GM21737 (cell line): Measurements from ENCODE around the gene CENATAC.
A peak's percentile ranks its signal among the peaks of the same experiment; 100 is the strongest.
"Not testable (repeated sequence)": the region's sequence is repeated elsewhere in the genome, so short reads cannot be mapped to it uniquely, and the experiment has no call there.

Source experiments
- ATAC-seq: cut with Tn5 transposase; IDR thresholded peaks from one replicate; pipeline ENCODE4 v1.9.1; 2021; ENCODE audit warnings: mild to moderate bottlenecking, moderate library complexity; ENCODE audit not compliant: unreplicated experiment

Gene CENATAC

DNA sequence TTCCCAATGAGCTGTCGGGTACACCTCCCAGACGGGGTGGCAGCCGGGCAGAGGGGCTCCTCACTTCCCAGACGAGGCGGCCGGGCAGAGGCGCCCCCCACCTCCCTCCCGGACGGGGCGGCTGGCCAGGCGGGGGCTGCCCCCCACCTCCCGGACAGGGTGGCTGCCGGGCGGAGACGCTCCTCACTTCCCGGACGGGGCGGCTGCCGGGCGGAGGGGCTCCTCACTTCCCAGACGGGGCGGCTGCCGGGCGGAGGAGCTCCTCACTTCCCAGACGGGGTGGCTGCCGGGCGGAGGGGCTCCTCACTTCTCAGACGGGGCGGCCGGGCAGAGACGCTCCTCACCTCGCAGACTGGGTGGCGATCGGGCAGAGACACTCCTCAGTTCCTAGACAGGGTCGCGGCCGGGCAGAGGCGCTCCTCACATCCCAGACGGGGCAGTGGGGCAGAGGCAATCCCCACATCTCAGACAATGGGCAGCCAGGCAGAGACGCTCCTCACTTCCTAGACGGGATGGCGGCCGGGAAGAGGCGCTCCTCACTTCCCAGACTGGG lies 6.4 kb upstream of the CENATAC start:
- not testable (repeated sequence) for ATAC-seq

DNA sequence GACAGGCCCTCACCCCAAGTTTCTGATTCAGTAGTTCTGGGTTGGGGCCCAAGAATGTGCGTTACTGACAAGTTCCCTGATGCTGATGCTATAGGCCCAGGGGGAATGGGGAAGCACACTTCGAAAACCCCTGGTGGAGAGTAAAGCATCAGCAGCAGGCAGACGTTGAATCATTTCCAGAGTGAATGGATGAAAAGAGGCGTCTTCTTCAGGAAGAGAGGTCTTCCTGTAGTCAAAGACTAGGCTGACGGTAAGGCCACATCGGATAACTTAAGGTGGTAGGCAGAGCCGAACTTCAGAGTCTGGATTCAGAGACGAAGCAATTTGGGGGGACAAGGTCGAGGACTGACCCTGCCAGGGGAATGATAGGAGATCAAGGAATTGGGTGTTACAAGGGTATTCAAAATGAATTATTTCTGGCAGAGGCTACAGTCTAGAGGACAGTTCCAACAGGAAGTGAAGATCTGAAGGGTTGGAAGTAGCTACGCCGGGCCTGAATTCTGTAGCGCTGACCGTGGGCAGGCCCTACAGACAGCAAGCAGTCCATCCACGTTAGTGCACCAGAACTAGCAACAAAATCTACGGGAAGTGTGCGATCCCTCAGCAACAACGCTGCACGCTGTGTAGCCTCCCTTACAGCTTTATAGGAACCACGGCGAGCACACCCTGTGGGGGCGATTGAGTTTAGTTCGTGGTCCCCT lies 862 bp upstream of the CENATAC start:
- ATAC-seq = peak; percentile 24

DNA sequence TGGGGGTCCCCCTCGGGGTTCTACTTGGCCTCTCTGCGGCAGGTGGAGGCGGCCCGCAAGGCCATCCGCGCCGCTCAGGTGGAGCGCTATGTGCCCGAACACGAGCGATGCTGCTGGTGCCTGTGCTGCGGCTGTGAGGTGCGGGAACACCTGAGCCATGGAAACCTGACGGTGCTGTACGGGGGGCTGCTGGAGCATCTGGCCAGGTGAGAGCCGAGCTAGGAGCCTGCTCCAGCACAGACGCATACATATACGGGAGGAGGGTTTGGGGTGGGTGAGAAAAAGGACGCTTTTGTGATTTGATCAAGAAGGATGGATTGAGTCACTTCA lies 415 bp downstream of the CENATAC start:
- no peak for ATAC-seq

DNA sequence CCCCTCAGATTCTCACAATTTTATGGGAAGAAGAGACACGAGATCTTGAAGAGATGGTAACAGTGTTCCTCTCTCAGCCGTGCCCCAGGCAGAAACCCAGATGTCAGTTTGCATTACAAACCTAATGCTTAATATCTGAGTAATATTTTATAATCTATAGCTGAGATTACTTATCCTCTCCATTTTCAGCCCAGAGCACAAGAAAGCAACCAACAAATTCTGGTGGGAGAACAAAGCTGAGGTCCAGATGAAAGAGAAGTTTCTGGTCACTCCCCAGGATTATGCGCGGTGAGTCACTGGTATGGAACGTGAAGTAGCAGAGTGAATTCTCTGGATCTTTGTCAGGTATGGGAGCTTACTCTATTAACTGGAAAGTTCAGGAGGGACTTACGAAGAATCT lies 884 bp downstream of the CENATAC start:
- ATAC-seq = no peak

DNA sequence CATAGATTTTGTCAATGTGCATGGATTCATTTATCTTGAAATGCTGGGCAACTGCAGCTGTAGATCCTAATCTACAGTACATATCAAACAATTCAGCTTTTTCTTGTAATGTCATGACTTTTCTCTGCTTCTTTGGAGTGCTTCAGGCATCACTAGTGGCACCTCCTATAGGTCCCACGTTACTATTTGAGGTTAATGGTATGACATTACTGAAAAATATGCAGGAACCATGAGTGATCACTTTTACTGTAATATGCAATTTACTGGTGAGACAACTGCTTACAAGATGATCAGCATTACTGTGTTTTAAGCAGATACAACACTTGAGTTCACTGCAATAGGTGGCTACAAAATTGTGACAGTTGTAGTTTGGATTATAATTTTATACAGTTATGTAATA lies 3.0 kb downstream of the CENATAC start:
- no peak for ATAC-seq

DNA sequence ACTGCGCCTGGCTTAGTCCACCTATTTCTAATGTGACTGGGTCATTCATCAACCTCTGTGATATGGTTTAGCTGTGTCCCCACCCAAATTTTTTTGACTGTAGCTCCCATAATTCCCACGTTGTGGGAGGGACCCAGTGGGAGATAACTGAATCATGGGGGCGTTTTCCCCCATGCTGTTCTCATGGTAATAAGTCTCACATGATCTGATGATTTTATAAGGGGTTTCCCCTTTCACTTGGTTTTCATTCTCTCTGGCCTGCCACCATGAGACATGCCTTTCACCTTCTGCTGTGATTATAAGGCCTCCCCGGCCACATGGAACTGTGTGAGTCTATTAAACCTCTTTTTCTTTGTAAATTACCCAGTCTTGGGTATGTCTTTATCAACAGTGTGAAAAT lies 8.7 kb downstream of the CENATAC start:
- no peak for ATAC-seq

DNA sequence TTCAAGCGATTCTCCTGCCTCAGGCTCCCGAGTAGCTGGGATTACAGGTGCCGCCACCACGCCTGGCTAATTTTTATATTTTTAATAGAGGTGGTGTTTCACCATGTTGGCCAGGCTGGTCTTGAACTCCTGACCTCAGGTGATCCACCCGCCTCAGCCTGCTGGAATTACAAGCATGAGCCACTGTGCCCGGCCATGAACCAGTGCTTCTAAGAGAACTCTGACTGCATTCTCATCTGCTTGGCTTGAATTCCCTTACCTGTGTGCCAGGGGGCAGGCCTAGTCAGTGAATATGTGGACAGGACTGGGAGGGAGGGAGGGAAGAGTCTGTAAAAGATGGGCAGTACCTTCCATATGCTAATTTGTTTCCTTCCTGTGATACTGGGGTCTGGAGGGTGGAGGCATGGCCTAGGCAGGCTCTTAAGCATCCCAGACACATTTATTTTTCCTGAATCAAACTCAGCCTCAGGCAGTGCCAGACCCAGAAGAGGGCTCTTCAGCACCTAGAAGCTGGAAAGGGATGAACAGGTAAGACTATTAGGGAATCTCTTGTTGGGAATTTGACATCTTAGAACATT lies 13.6 kb downstream of the CENATAC start:
- no peak for ATAC-seq

DNA sequence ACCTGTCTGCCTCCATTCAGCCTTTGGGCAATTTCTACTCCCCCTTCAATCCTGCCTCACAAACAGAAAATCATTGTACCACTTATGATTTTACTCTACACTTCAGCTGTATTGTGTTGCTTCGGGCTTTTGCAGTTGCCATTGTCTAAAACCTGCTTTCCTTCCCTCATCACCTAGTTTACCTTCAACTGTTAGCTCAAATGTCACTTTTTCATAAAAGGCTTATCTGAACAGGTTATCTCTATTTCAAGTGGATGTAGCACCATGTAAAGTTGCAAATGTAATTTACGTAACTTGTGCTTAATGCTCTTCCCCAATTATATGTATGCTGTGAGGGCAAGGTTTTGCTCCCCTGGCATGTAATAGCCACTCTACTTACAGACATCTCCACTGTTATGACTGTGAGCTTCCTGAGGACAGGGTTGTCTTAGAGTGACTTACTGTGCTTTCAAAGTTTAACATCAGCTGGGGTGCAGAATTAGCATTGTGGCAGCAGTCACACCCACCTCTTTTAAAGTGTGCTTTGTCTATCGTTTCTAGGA lies 14.8 kb downstream of the CENATAC start:
- ATAC-seq = no peak

DNA sequence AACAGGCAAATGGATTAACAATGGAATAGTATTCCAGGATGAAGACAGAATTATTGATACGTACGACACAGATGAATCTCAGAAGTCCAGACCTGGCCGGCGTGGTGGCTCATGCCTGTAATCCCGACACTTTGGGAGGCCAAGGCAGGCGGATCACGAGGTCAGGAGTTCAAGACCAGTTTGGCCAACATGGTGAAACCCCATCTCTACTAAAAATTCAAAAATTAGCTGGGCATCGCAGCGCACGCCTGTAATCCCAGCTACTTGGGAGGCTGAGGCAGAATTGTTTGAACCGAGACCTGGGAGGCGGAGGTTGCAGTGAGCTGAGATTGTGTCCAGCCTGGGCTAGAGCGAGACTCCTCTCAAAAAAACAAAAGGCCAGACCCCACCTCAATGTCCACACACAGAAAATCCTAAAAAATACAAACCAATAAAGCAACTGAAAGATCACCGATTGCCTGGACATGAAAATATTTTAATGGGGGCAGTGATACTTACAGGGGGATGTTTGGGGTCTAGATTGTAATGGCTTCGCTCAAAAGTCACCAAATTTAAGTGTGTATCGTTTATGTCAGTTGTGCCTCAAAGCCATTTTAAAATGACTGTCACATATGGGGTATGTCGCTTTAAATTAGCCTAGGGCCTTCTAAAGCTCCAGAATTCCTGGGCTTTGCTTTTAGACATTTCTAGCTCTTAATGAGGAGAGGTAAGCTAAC lies 16.4 kb downstream of the CENATAC start:
- no peak for ATAC-seq

DNA sequence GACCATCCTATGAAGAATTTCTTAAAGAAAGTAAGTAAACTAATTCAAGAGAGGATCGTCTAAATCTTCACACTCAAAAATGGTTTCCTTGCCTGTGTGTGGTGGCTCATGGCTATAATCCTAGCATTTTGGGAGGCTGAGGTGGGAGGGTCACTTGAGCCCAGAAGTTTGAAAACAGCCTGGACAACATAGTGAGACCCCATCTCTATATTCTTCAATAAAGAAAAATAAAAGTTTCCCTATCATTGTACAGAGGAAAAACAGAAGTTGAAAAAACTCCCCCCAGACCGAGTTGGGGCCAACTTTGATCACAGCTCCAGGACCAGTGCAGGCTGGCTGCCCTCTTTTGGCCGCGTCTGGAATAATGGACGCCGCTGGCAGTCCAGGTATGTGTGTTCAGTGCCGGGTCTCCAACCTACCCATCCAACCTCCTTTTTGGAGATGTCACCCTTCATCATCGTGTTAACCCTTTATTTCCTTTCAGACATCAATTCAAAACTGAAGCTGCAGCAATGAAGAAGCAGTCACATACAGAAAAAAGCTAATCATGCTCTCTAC lies 17.2 kb downstream of the CENATAC start:
- no peak for ATAC-seq

DNA sequence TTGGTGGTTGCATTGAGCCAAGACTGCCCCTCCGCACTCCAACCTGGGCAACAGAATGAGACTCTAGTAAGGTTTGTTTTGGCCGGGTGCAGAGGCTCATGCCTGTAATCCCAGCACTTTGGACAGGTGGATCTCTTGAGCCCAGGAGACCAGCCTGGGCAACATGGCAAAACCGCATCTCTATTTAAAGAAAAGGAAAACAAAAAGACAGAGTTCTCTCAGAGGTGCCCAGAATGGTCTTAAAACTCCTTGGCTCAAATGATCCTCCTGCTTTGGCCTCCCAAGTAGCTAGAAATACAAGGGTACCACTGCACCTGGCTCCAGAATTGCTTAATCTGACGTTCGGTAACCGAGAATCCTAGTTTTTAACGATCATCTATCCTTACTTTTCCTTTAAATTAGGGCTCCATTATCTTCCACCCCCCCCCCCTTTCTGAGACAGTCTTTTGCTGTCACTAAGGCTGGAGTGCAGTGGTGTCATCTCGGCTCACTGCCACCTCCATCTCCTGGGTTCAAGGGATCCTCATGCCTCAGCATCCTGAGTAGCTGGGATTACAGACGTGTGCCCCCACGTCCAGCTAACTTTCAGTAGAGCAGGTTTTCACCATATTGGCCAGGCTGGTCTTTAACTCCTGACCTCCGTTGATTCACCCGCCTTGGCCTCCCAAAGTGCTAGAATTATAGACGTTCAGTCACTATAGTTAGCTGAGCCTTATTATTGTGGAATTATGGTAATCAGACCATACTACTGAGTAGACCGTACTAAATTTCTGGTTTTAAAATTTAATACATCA lies 18.5 kb downstream of the CENATAC start:
- no peak for ATAC-seq

DNA sequence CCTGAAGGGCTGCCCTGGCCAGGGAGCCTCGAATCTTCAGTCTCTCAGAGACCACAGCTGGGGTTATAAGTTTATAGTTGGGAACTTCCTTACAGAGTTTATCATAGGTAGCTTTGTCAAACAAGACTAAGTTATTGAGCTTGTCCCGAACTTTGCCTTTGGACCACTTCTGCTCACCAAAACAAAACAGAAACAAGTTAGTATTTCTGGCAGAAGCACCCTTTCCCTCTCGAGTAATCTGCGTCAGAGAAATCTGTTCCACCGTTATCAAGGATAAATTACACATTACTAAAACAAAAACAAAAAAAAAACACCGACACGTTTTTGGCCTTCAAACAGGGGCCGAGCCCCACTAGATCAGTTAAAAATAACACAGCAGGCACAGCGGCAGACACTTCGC lies 19.4 kb downstream of the CENATAC start:
- ATAC-seq = not testable (repeated sequence)

DNA sequence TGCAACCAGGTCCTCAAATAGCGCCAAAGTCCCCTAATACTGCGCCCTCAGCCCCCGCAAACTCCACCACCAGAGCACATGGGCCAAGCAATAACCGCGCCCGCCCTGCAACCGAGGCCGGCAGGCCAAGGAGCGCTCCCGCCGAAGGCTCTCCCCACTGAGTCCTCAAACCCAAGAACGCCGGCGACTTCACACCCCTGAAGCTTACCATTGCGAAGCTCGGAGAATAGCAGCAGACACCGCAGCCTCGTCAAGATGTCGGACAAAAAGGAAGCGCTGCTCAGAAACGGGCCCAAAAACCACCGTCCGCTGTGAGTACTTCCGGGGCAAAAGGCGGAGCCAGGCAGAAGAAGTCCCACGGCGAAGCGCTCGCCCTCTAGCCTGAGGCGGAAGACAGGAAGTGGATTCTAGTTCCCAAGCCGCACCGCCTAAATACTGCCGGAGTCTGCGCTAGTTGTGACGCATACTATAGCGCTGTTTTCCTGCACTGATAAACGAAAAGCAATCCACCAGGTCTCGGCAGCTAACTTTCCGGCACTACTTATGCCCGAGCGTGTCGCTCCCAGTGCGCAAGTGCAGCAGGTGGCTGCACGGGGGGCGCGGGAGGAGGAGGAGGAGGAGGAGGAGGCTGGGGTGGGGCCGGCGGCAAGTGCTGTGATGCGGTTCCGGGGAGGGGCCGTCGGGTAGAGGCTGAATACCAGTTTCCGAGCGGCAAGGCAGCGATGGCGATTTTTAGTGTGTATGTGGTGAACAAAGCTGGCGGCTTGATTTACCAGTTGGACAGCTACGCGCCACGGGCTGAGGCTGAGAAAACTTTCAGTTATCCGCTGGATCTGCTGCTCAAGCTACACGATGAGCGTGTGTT lies 20.4 kb downstream of the CENATAC start, which contains the start of the genes RPS25 and TRAPPC4:
RPS25 (minus strand) TSS at position 270 of the 865 bp plus-strand sequence; CDS start at position 211, 59 bp downstream.
TRAPPC4 (plus strand) TSS at position 693 of the 865 bp plus-strand sequence; CDS start at position 723, 30 bp downstream.
- peak; percentile 83 for ATAC-seq

DNA sequence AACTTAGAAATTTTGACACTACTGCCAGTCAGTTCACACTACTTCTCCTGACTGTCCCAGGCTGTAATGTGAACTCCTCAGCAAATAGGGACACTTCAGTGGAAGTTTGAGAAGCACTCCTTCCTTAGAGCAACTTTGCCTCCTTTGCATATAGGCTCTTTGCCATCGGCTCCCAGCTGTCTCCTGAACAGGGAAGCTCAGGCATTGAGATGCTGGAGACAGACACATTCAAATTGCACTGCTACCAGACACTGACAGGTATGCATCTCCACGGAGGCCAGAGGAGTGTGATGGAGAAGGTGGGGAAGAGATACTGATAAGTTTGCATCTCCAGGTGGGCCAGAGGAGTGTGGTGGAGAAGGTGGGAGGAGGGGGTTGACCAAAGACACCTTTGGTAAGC lies 22.1 kb downstream of the CENATAC start:
- no peak for ATAC-seq

DNA sequence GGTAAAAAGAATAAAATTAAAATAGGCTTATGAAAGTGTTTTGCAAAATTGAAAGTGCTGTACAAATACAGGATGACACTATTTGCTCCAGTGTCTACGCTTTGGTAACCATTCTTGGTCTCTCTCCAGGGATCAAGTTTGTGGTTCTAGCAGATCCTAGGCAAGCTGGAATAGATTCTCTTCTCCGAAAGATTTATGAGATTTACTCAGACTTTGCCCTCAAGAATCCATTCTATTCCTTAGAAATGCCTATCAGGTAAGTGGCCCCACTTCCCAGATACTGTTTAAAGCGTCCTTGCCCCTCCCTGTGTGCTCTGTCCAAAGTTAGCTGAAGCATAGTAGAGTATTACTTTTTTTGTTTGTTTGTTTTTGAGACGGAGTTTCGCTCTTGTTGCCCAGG lies 23.7 kb downstream of the CENATAC start:
- no peak for ATAC-seq

DNA sequence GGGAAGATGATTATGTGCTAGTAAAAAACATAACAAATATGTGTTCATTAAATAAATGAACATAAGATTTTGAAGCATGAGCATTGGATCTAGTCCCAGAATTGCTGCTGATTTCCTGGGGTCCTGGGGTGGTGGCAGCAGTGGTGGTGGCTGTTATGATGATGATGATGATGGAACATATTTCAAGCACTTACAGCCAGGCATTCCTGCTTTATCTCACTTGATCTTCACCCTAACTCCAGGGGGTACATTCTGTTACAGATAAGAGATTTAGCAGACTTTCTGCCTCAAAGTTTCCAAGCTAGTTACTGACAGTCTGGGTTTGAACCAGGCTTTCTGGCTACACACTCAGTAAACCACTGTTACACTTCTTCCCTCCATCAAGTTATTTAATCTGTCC lies 25.8 kb downstream of the CENATAC start:
- no peak for ATAC-seq

DNA sequence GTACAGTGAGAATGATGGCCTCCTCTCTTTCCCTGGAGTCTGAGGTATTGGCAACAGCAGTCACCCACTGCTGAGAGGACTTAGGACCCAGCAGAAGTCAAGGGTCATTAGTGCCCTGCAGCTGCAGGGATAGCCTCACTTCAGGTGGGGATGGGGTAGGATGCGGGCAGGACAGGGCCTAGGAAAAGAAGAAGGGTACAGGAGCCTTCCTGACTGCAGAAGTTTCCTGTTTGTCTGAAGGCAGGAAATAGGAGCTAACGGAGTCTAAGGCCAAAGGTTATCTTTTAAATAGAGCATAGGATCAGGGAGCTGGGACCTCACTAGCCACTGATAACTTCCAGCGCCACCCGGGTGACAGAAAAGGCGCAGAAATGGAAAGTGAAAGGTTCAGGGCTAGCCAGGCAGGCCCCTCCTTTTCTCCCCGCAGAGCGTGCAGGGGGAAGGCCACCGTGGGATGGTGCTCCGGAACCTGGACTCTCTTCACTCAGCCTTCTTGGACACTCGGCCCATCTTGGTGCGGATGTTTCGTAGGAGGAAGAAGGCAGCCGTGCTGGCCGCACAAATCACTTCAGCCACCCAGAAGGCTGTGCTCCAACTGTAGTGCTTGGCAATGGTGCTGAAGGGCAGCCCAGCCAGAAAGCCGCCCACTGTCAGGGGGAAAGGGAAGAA lies 26.6 kb downstream of the CENATAC start:
- no peak for ATAC-seq

DNA sequence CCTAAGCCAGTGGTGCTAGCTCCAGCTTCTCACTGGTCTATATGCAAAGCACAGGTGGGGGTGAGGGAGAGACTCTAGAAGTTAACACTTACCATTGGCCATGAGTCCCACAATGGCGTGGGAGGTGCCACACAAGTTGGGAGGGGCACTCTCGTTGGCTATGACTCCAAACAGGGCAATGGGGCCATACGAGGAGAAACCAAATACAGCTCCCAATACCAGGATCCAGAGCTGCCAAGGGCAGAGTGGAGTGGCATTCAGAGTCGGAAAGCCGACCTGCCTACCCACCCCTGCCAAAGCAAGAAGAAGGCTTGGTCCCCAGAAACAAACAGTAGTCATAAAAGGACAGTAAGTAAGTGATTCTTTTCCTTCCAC lies 27.1 kb downstream of the CENATAC start:
- ATAC-seq = no peak

DNA sequence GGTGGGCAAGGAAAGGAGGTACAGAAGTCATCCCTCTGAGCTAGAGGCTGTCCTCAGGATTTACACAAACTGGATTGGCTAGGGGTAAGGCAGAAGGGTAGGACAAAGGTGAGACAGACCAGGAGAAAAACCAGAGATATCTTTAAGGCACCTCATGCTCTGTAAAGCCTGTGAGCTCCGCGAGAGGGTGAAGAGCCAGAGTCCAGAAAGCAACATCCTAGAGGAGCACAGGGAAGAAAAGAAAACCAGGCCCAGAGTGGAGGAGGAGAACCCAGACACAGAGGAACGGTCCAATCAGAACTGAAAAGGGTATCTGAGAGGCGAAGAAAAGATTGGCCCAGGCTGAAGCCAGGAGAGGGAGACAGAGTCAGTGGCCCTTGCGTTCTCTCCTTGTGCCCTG lies 27.6 kb downstream of the CENATAC start:
- no peak for ATAC-seq
